H9 (cell line): Measurements from ENCODE around the gene HPSE. TPM values are rescaled to one million over a fixed set of nuclear protein-coding genes. Genes with fewer than 3 reads are reported as not detected.

Experiments
- DNase-seq: peaks from one replicate; pipeline ENCODE4 v3.0.0-alpha.2; 2017
- H2AFZ ChIP-seq: one replicate; pipeline ENCODE4 v1.6.1; 2013; ENCODE audit warnings: mild to moderate bottlenecking, low read length, control low read depth, moderate library complexity
- H2AK5ac ChIP-seq: 2 replicates; pipeline ENCODE4 v1.6.1; 2013; ENCODE audit warnings: low read length, control low read depth, mixed read lengths; ENCODE audit not compliant: insufficient read length
- H2BK120ac ChIP-seq: one replicate; pipeline ENCODE4 v1.6.1; 2013; ENCODE audit warnings: low read depth, mild to moderate bottlenecking, low read length, control low read depth, inconsistent platforms; ENCODE audit not compliant: poor library complexity, severe bottlenecking
- H2BK12ac ChIP-seq: 2 replicates; pipeline ENCODE4 v1.6.1; 2013; ENCODE audit warnings: low read length, control low read depth, mixed read lengths, low read depth; ENCODE audit not compliant: insufficient read length
- H2BK15ac ChIP-seq: 2 replicates; pipeline ENCODE4 v1.6.1; 2013; ENCODE audit warnings: low read depth, low read length, control low read depth
- H2BK20ac ChIP-seq: one replicate; pipeline ENCODE4 v1.6.1; 2013; ENCODE audit warnings: low read depth, mild to moderate bottlenecking, low read length, control low read depth, inconsistent platforms; ENCODE audit not compliant: poor library complexity, severe bottlenecking
- H2BK5ac ChIP-seq: 2 replicates; pipeline ENCODE4 v1.6.1; 2013; ENCODE audit warnings: low read length, control low read depth, mixed read lengths; ENCODE audit not compliant: insufficient read length
- H3K14ac ChIP-seq: 2 replicates; pipeline ENCODE4 v1.6.1; 2013; ENCODE audit warnings: low read length, control low read depth; ENCODE audit not compliant: insufficient read depth
- H3K18ac ChIP-seq: 2 replicates; pipeline ENCODE4 v1.6.1; 2013; ENCODE audit warnings: low read depth, mild to moderate bottlenecking, mixed read lengths, low read length, control low read depth; ENCODE audit not compliant: insufficient read length
- H3K23ac ChIP-seq: 2 replicates; pipeline ENCODE4 v1.6.1; 2013; ENCODE audit warnings: low read length, control low read depth, mixed read lengths, low read depth; ENCODE audit not compliant: insufficient read length
- H3K23me2 ChIP-seq: 2 replicates; pipeline ENCODE4 v1.6.1; 2013; ENCODE audit warnings: low read depth, mild to moderate bottlenecking, mixed read lengths, low read length, control low read depth; ENCODE audit not compliant: insufficient read length, poor library complexity, severe bottlenecking
- H3K27ac ChIP-seq: 2 replicates; pipeline ENCODE4 v1.5.1; 2013; ENCODE audit warnings: low read length, control low read depth, mixed read lengths, low read depth; ENCODE audit not compliant: insufficient read length
- H3K27me3 ChIP-seq: 2 replicates; pipeline ENCODE4 v1.6.1; 2013; ENCODE audit warnings: low read length, control low read depth, inconsistent platforms; ENCODE audit not compliant: insufficient read depth
- H3K4ac ChIP-seq: 2 replicates; pipeline ENCODE4 v1.6.1; 2013; ENCODE audit warnings: low read depth, mild to moderate bottlenecking, control low read depth, inconsistent platforms, low read length, moderate library complexity
- H3K4me1 ChIP-seq: 2 replicates; pipeline ENCODE4 v1.6.1; 2013; ENCODE audit warnings: low read length, control low read depth, inconsistent platforms; ENCODE audit not compliant: insufficient read depth
- H3K4me2 ChIP-seq: 2 replicates; pipeline ENCODE4 v1.6.1; 2013; ENCODE audit warnings: low read length, control low read depth, mixed read lengths; ENCODE audit not compliant: insufficient read length, insufficient read depth
- H3K56ac ChIP-seq: 2 replicates; pipeline ENCODE4 v1.6.1; 2013; ENCODE audit warnings: low read depth, mild to moderate bottlenecking, mixed read lengths, low read length, control low read depth; ENCODE audit not compliant: insufficient read length
- H3K79me1 ChIP-seq: 2 replicates; pipeline ENCODE4 v1.6.1; 2013; ENCODE audit warnings: low read depth, mild to moderate bottlenecking, moderate library complexity, low read length, control low read depth, inconsistent platforms; ENCODE audit not compliant: insufficient read depth, poor library complexity, severe bottlenecking
- H3K79me2 ChIP-seq: 2 replicates; pipeline ENCODE4 v1.6.1; 2013; ENCODE audit warnings: low read length, control low read depth, inconsistent platforms; ENCODE audit not compliant: insufficient read depth
- H3K9ac ChIP-seq: 2 replicates; pipeline ENCODE4 v1.6.1; 2013; ENCODE audit warnings: low read length, control low read depth, mixed read lengths; ENCODE audit not compliant: insufficient read length; ENCODE audit errors: extremely low read depth
- H3K9me3 ChIP-seq: one replicate; pipeline ENCODE4 v1.6.1; 2013; ENCODE audit warnings: low read depth, low read length, inconsistent platforms; ENCODE audit not compliant: control insufficient read depth
- H3T11ph ChIP-seq: one replicate; pipeline ENCODE4 v1.6.1; 2013; ENCODE audit warnings: mild to moderate bottlenecking, low read length, control low read depth, inconsistent platforms
- H4K20me1 ChIP-seq: one replicate; pipeline ENCODE4 v1.6.1; 2013; ENCODE audit not compliant: control insufficient read depth, insufficient read length, insufficient read depth
- H4K5ac ChIP-seq: 2 replicates; pipeline ENCODE4 v1.6.1; 2013; ENCODE audit warnings: low read depth, mild to moderate bottlenecking, mixed read lengths, low read length, control low read depth; ENCODE audit not compliant: insufficient read length
- H4K8ac ChIP-seq: replicated peaks from 2 replicates; pipeline ENCODE4 v1.6.1; 2013; ENCODE audit warnings: low read length, control low read depth, mixed read lengths, low read depth; ENCODE audit not compliant: insufficient read length
- H4K91ac ChIP-seq: 2 replicates; pipeline ENCODE4 v1.6.1; 2013; ENCODE audit warnings: low read depth, mild to moderate bottlenecking, moderate library complexity, mixed read lengths, low read length, control low read depth; ENCODE audit not compliant: insufficient read length
- H3K27ac Mint-ChIP-seq, 3 experiments: 2 replicates in 2 of 3; 3 replicates in 1 of 3; pipeline ENCODE4 v1.8.0; 2020 to 2021; ENCODE audit warnings: mixed read lengths in 3 of 3, mild to moderate bottlenecking in 1 of 3, moderate library complexity in 1 of 3
- H3K27me3 Mint-ChIP-seq: 2 replicates; pipeline ENCODE4 v1.8.0; 2021; ENCODE audit warnings: low read depth, mild to moderate bottlenecking, moderate library complexity, mixed read lengths
- H3K36me3 Mint-ChIP-seq, 3 experiments: 2 replicates in 2 of 3; 3 replicates in 1 of 3; pipeline ENCODE4 v1.8.0; 2020 to 2021; ENCODE audit warnings: low read depth in 3 of 3, mixed read lengths in 3 of 3; ENCODE audit not compliant: insufficient read depth in 1 of 3
- H3K4me1 Mint-ChIP-seq, 2 experiments: 2 replicates each; pipeline ENCODE4 v1.8.0; 2020; ENCODE audit warnings: mixed read lengths in 2 of 2
- H3K4me3 Mint-ChIP-seq, 2 experiments: 2 replicates in 1 of 2; 3 replicates in 1 of 2; pipeline ENCODE4 v1.8.0; 2020 to 2021; ENCODE audit warnings: mild to moderate bottlenecking in 2 of 2, mixed read lengths in 2 of 2, moderate library complexity in 1 of 2
- H3K9me3 Mint-ChIP-seq, 2 experiments: 2 replicates in 1 of 2; 3 replicates in 1 of 2; pipeline ENCODE4 v1.8.0; 2020; ENCODE audit warnings: mild to moderate bottlenecking in 2 of 2, mixed read lengths in 2 of 2, moderate library complexity in 1 of 2
- CTCF ChIP-seq: fragments of 200-600 bp; sonication (generic); conservative IDR thresholded peaks from 3 replicates; pipeline ENCODE4 v1.8.0; 2021; ENCODE audit warnings: antibody characterized with exemption, mild to moderate bottlenecking
- total RNA-seq: library from RNA; stranded (reverse); gene quantifications from 2 replicates; pipeline ENCODE4 v1.2.1, GENCODE V29; 2021

Gene HPSE
- total RNA-seq, 1 experiment from 2014 or later, result 2.0 TPM

GRCh38 chr4:83258461-83258860 lies 76.2 kb downstream of the HPSE start:
- Histone ChIP-seq H4K8ac (no peak overlapping the region), H4K20me1 (no peaks in the 10 kb centered on the region), H2BK15ac (no peak overlapping the region), H2BK120ac (no peak overlapping the region), H3K4me2 (no peak overlapping the region), H2AK5ac (no peak overlapping the region), H2BK12ac (no peak overlapping the region), H2BK5ac (no peak overlapping the region), H3K4me1 (no peaks in the 10 kb centered on the region), H3K14ac (no peak overlapping the region), H3K23me2 (no peaks in the 10 kb centered on the region), H3K9ac (no peak overlapping the region), H3K23ac (no peak overlapping the region), H4K5ac (no peak overlapping the region), H2BK20ac (no peak overlapping the region), H2AFZ (no peak overlapping the region), H3K79me2 (no peaks in the 10 kb centered on the region), H3K27me3 (no peaks in the 10 kb centered on the region), H3K79me1 (no peaks in the 10 kb centered on the region), H3K9me3 (no peaks in the 10 kb centered on the region), H3K56ac (no peak overlapping the region), H4K91ac (no peak overlapping the region), H3K18ac (no peak overlapping the region), H3K27ac (no peak overlapping the region), H3T11ph (no peak overlapping the region), H3K4ac (no peak overlapping the region)
- no peak for TF ChIP-seq CTCF
- Mint-ChIP-seq H3K27ac (no peak overlapping the region), H3K27me3 (no peaks in the 10 kb centered on the region), H3K36me3 (peaks cover 3 to 18% (median 6%) of the 10 kb centered on the region in 3 experiments; a peak in 5 of 7 replicates), H3K4me1 (no peaks in the 10 kb centered on the region; a peak in 1 of 4 replicates), H3K4me3 (no peak overlapping the region), H3K9me3 (no peaks in the 10 kb centered on the region)
- DNase-seq, result no peak
